A549 (cell line): ENCODE results near the gene SKIDA1.

Experiments
- CTCF ChIP-seq: fragments of >200 bp; sonication (Bioruptor Twin); formaldehyde crosslinking; IDR thresholded peaks from 3 replicates; pipeline ENCODE4 v1.5.1; 2016
- EHMT2 ChIP-seq: fragments of 200-600 bp; sonication (generic); IDR thresholded peaks from 2 replicates; pipeline ENCODE4 v1.6.1; 2016; ENCODE audit warnings: antibody characterized with exemption, low read depth, mild to moderate bottlenecking, moderate library complexity
- MYC ChIP-seq: IDR thresholded peaks from 2 replicates; pipeline ENCODE4 v1.6.1; 2012; ENCODE audit warnings: mild to moderate bottlenecking, inconsistent platforms, low read length, improper control_type of control experiment, borderline replicate concordance
- POLR2A ChIP-seq: IDR thresholded peaks from 2 replicates; pipeline ENCODE4 v1.6.1; 2012; ENCODE audit warnings: mild to moderate bottlenecking, low read length

GRCh38 chr10:21519397-21519933, 6.0 kb downstream of the SKIDA1 start:
- TF ChIP-seq MYC (no peak), POLR2A (no peak), EHMT2 (no peak), CTCF (no peak)
